Astrocyte (in vitro differentiated cells and primary cell): ENCODE data around the gene PHF13. TPM values are rescaled to one million over a fixed set of nuclear protein-coding genes. Genes with fewer than 3 reads are reported as not detected.

Source experiments
- DNase-seq: peaks from one replicate; pipeline ENCODE4 v3.0.0-alpha.2; 2010; ENCODE audit warnings: low read depth
- FAIRE-seq: peaks from 2 replicates; lab custom pipeline; 2011; peaks lifted over from hg19 to GRCh38; lab: Jason Lieb, UNC
- H2AFZ ChIP-seq: 2 replicates; pipeline ENCODE4 v1.6.0; 2012; ENCODE audit warnings: low read depth, low read length, inconsistent platforms
- H3K27ac ChIP-seq: 2 replicates; pipeline ENCODE4 v1.5.1; 2011; ENCODE audit warnings: low read depth, low read length, inconsistent platforms
- H3K27me3 ChIP-seq: 2 replicates; pipeline ENCODE4 v1.6.0; 2011; ENCODE audit warnings: low read length, inconsistent platforms; ENCODE audit not compliant: insufficient read depth
- H3K36me3 ChIP-seq: 2 replicates; pipeline ENCODE4 v1.5.1; 2011; ENCODE audit warnings: low read length, inconsistent platforms; ENCODE audit not compliant: insufficient read depth
- H3K4me1 ChIP-seq: 2 replicates; pipeline ENCODE4 v1.5.1; 2011; ENCODE audit warnings: low read length, inconsistent platforms; ENCODE audit not compliant: insufficient read depth
- H3K4me2 ChIP-seq: 2 replicates; pipeline ENCODE4 v1.6.0; 2012; ENCODE audit warnings: low read length, inconsistent platforms
- H3K4me3 ChIP-seq: 2 replicates; pipeline ENCODE4 v1.5.1; 2011; ENCODE audit warnings: low read depth, mild to moderate bottlenecking, low read length, inconsistent platforms; ENCODE audit not compliant: insufficient read depth
- H3K79me2 ChIP-seq: 2 replicates; pipeline ENCODE4 v1.6.0; 2012; ENCODE audit warnings: mild to moderate bottlenecking, low read length, inconsistent platforms; ENCODE audit not compliant: insufficient read depth
- H3K9ac ChIP-seq: 2 replicates; pipeline ENCODE4 v1.6.0; 2012; ENCODE audit warnings: mild to moderate bottlenecking, low read length, inconsistent platforms
- H3K9me3 ChIP-seq: 2 replicates; pipeline ENCODE4 v1.5.1; 2012; ENCODE audit warnings: low read depth, mild to moderate bottlenecking, low read length, inconsistent platforms; ENCODE audit not compliant: insufficient read depth
- H4K20me1 ChIP-seq: 2 replicates; pipeline ENCODE4 v1.6.0; 2012; ENCODE audit warnings: low read length, inconsistent platforms; ENCODE audit not compliant: insufficient read depth
- H3K27ac Mint-ChIP-seq: one replicate; pipeline ENCODE4 v1.8.0; 2021; ENCODE audit warnings: mild to moderate bottlenecking, mixed read lengths; ENCODE audit not compliant: unreplicated experiment
- H3K27me3 Mint-ChIP-seq: one replicate; pipeline ENCODE4 v1.8.0; 2021; ENCODE audit warnings: low read depth, mixed read lengths; ENCODE audit not compliant: unreplicated experiment
- H3K36me3 Mint-ChIP-seq: one replicate; pipeline ENCODE4 v1.8.0; 2021; ENCODE audit warnings: low read depth, mixed read lengths; ENCODE audit not compliant: unreplicated experiment
- H3K4me1 Mint-ChIP-seq: one replicate; pipeline ENCODE4 v1.8.0; 2021; ENCODE audit warnings: low read depth, mixed read lengths; ENCODE audit not compliant: unreplicated experiment
- H3K4me3 Mint-ChIP-seq: one replicate; pipeline ENCODE4 v1.8.0; 2021; ENCODE audit warnings: mild to moderate bottlenecking, moderate library complexity, mixed read lengths; ENCODE audit not compliant: unreplicated experiment
- H3K9me3 Mint-ChIP-seq: one replicate; pipeline ENCODE4 v1.8.0; 2021; ENCODE audit warnings: mild to moderate bottlenecking, mixed read lengths; ENCODE audit not compliant: unreplicated experiment
- CTCF ChIP-seq: IDR thresholded peaks from 2 replicates; pipeline ENCODE4 v1.5.1; 2011; ENCODE audit warnings: low read depth, mild to moderate bottlenecking, inconsistent platforms, low read length, moderate library complexity; ENCODE audit not compliant: insufficient read depth
- EZH2 ChIP-seq: IDR thresholded peaks from 2 replicates; pipeline ENCODE4 v1.6.1; 2012; ENCODE audit warnings: mild to moderate bottlenecking, low read length, inconsistent platforms; ENCODE audit not compliant: insufficient read depth
- total RNA-seq: library from RNA; stranded (reverse); gene quantifications from 2 replicates; pipeline ENCODE4 v1.2.1, GENCODE V29; 2021

Gene PHF13
- total RNA-seq, 1 donor from 2014 or later = 23.7 TPM

- Histone ChIP-seq H3K27me3 (no peaks in the 10 kb centered on the region), H3K4me1 (peaks cover 10% of the 10 kb centered on the region), H3K4me2 (no peak overlapping the region), H3K9ac (no peak overlapping the region), H3K79me2 (peaks cover 79% of the 10 kb centered on the region), H3K36me3 (peaks cover 21% of the 10 kb centered on the region), H3K4me3 (no peak overlapping the region), H4K20me1 (peaks cover 81% of the 10 kb centered on the region), H2AFZ (no peak overlapping the region), H3K27ac (no peak overlapping the region), H3K9me3 (no peaks in the 10 kb centered on the region)
- Mint-ChIP-seq H3K27me3 (no peaks in the 10 kb centered on the region), H3K36me3 (peaks cover 16% of the 10 kb centered on the region), H3K4me3 (no peak overlapping the region), H3K27ac (no peak overlapping the region), H3K9me3 (no peaks in the 10 kb centered on the region), H3K4me1 (peaks cover 4% of the 10 kb centered on the region)
- TF ChIP-seq EZH2 (no peak), CTCF (no peak)
- no peak for FAIRE-seq
- DNase-seq = no peak
Measured at GRCh38 chr1:6622396-6623152, 9.0 kb downstream of the PHF13 start.

GRCh38 chr1:6623269-6623965 is 9.9 kb downstream of the PHF13 start:
- no peak for FAIRE-seq
- Mint-ChIP-seq H3K9me3 (no peaks in the 10 kb centered on the region), H3K36me3 (peaks cover 17% of the 10 kb centered on the region), H3K4me3 (no peak overlapping the region), H3K27me3 (no peaks in the 10 kb centered on the region), H3K4me1 (peaks cover 4% of the 10 kb centered on the region), H3K27ac (peak overlapping the region; percentile 29)
- no peak overlapping the region for H3K27ac ChIP-seq
- no peaks in the 10 kb centered on the region for H3K9me3 ChIP-seq
- no peak overlapping the region for H3K4me2 ChIP-seq
- H3K79me2 ChIP-seq = peaks cover 78% of the 10 kb centered on the region
- no peaks in the 10 kb centered on the region for H3K27me3 ChIP-seq
- H3K9ac ChIP-seq = no peak overlapping the region
- TF ChIP-seq CTCF (no peak), EZH2 (no peak)
- H3K4me1 ChIP-seq = peaks cover 10% of the 10 kb centered on the region
- no peak overlapping the region for H3K4me3 ChIP-seq
- peaks cover 79% of the 10 kb centered on the region for H4K20me1 ChIP-seq
- DNase-seq = no peak
- peaks cover 19% of the 10 kb centered on the region for H3K36me3 ChIP-seq
- H2AFZ ChIP-seq = no peak overlapping the region
